SK-N-SH treated with all-trans-retinoic acid at 6 μM for 48 hours (cell line): ENCODE measurements around the gene SPACA5.

Experiments used
- ATAC-seq: fragments of 200-7000 bp; cut with Tn5 transposase; 3 replicates; pipeline ENCODE4 v1.9.1; 2020; ENCODE audit warnings: mild to moderate bottlenecking, moderate library complexity
- ARNTL ChIP-seq: fragments of 450-650 bp; formaldehyde crosslinking; IDR thresholded peaks from 2 replicates; pipeline ENCODE4 v1.5.0; 2020; ENCODE audit warnings: low read depth, mild to moderate bottlenecking, moderate library complexity, borderline replicate concordance
- BACH2 ChIP-seq: fragments of 250-450 bp; sonication (Bioruptor Pico); IDR thresholded peaks from 2 replicates; pipeline ENCODE4 v1.9.0; 2021; ENCODE audit warnings: mild to moderate bottlenecking, borderline replicate concordance
- CSDC2 ChIP-seq: fragments of 250-450 bp; sonication (Bioruptor Pico); IDR thresholded peaks from 2 replicates; pipeline ENCODE4 v1.5.0; 2020; ENCODE audit warnings: mild to moderate bottlenecking, moderate library complexity
- CSRNP3 ChIP-seq: fragments of 250-450 bp; sonication (Bioruptor Pico); IDR thresholded peaks from 2 replicates; pipeline ENCODE4 v1.5.1; 2021; ENCODE audit warnings: mild to moderate bottlenecking, moderate library complexity
- ESRRG ChIP-seq: fragments of 250-450 bp; sonication (Bioruptor Pico); IDR thresholded peaks from 2 replicates; pipeline ENCODE4 v1.6.1; 2021; ENCODE audit warnings: mild to moderate bottlenecking
- ISL1 ChIP-seq: fragments of 250-450 bp; sonication (Bioruptor Pico); IDR thresholded peaks from 2 replicates; pipeline ENCODE4 v2.1.2; 2022; ENCODE audit warnings: mild to moderate bottlenecking, moderate library complexity
- OSR1 ChIP-seq: fragments of 250-450 bp; sonication (Bioruptor Pico); IDR thresholded peaks from 2 replicates; pipeline ENCODE4 v1.8.0; 2022; ENCODE audit warnings: moderate library complexity, mild to moderate bottlenecking, inconsistent platforms
- PATZ1 ChIP-seq: fragments of 250-450 bp; sonication (Bioruptor Pico); IDR thresholded peaks from 2 replicates; pipeline ENCODE4 v1.8.0; 2020; ENCODE audit warnings: mild to moderate bottlenecking, moderate library complexity, borderline replicate concordance
- POU6F1 ChIP-seq: fragments of 250-450 bp; sonication (Bioruptor Pico); IDR thresholded peaks from 2 replicates; pipeline ENCODE4 v1.8.0; 2021; ENCODE audit warnings: low read depth, mild to moderate bottlenecking, moderate library complexity, borderline replicate concordance
- PPARA ChIP-seq: fragments of 250-450 bp; sonication (Bioruptor Pico); IDR thresholded peaks from 2 replicates; pipeline ENCODE4 v1.5.0; 2020; ENCODE audit warnings: mild to moderate bottlenecking, borderline replicate concordance
- RARB ChIP-seq: fragments of 250-450 bp; sonication (Bioruptor Pico); IDR thresholded peaks from 2 replicates; pipeline ENCODE4 v1.8.0; 2021; ENCODE audit warnings: mild to moderate bottlenecking, moderate library complexity
- SNAI2 ChIP-seq: fragments of 250-450 bp; sonication (Bioruptor Pico); IDR thresholded peaks from 2 replicates; pipeline ENCODE4 v1.5.0; 2020; ENCODE audit warnings: mild to moderate bottlenecking, moderate library complexity
- TCF4 ChIP-seq: fragments of 250-450 bp; sonication (Bioruptor Pico); IDR thresholded peaks from 2 replicates; pipeline ENCODE4 v1.8.0; 2021; ENCODE audit warnings: mild to moderate bottlenecking, moderate library complexity, borderline replicate concordance
- TOX ChIP-seq: fragments of 250-450 bp; sonication (Bioruptor Pico); IDR thresholded peaks from 2 replicates; pipeline ENCODE4 v1.8.0; 2021; ENCODE audit warnings: mild to moderate bottlenecking, moderate library complexity, borderline replicate concordance
- TSHZ2 ChIP-seq: fragments of 250-450 bp; sonication (Bioruptor Pico); IDR thresholded peaks from 2 replicates; pipeline ENCODE4 v1.5.0; 2020; ENCODE audit warnings: mild to moderate bottlenecking, moderate library complexity
- ZC3H10 ChIP-seq: fragments of 250-450 bp; sonication (Bioruptor Pico); IDR thresholded peaks from 2 replicates; pipeline ENCODE4 v1.5.1; 2021; ENCODE audit warnings: mild to moderate bottlenecking, moderate library complexity
- ZFP3 ChIP-seq: fragments of 250-450 bp; sonication (Bioruptor Pico); IDR thresholded peaks from 2 replicates; pipeline ENCODE4 v1.5.0; 2020; ENCODE audit warnings: mild to moderate bottlenecking, moderate library complexity
- ZFP30 ChIP-seq: fragments of 450-650 bp; formaldehyde crosslinking; IDR thresholded peaks from 2 replicates; pipeline ENCODE4 v1.5.0; 2022; ENCODE audit warnings: mild to moderate bottlenecking, moderate library complexity
- ZNF565 ChIP-seq: fragments of 450-650 bp; formaldehyde crosslinking; conservative IDR thresholded peaks from 2 replicates; pipeline ENCODE4 v1.5.0; 2020; ENCODE audit warnings: low read depth, mild to moderate bottlenecking, moderate library complexity
- ZNF70 ChIP-seq: fragments of 450-650 bp; formaldehyde crosslinking; IDR thresholded peaks from 2 replicates; pipeline ENCODE4 v1.5.0; 2020; ENCODE audit warnings: mild to moderate bottlenecking, moderate library complexity
- ZNF8 ChIP-seq: fragments of 450-650 bp; formaldehyde crosslinking; IDR thresholded peaks from 2 replicates; pipeline ENCODE4 v1.5.0; 2020; ENCODE audit warnings: mild to moderate bottlenecking, moderate library complexity
- TF ChIP-seq, protein P1 (sequence below): fragments of 250-450 bp; sonication (Bioruptor Pico); IDR thresholded peaks from 2 replicates; pipeline ENCODE4 v1.5.1; 2020; ENCODE audit warnings: low read depth, mild to moderate bottlenecking, moderate library complexity

The SPACA5 gene

DNA sequence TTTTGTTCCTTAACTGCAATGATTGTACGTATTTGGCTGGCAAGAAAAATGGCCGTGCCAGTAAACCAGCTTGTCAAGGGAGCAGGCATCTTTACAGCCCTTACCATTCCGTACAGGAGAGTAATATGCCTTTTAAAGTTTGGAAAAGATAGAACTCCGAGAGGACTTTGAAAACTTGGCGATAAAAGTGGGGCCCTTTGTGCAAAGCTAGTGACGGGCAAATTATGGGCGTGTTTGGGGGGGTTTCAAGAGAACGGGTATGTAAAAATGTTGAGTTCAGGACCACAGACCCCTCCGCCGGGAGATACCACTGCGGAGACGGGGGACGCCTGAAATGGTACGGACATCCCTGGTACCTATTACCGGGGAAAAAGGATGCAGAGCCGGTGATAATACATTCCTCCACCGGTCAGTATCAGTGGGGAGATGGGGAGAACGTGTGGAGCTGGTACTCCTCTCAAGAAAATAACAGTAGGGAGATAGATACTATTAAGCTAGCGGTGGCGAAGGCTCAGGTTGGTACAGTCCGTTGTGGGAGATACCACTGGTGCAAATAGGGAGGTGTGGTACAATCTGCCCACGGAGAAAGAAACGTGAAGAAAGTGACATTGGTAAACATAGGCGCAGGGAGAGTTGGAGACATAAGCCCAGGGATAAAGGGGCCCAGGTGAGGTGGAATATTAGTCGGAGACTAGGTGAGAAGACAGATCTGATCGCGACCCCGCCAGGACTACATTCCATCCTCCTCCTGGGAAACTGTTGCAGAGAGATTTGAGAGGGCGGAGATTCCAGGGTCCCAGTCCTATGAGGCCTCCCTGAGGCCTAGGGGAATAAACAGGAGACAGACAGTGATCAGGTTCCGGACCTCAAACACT is 14.5 kb downstream of the SPACA5 start:
- peak; percentile 87 for ATAC-seq
- TF ChIP-seq, protein P1, sequence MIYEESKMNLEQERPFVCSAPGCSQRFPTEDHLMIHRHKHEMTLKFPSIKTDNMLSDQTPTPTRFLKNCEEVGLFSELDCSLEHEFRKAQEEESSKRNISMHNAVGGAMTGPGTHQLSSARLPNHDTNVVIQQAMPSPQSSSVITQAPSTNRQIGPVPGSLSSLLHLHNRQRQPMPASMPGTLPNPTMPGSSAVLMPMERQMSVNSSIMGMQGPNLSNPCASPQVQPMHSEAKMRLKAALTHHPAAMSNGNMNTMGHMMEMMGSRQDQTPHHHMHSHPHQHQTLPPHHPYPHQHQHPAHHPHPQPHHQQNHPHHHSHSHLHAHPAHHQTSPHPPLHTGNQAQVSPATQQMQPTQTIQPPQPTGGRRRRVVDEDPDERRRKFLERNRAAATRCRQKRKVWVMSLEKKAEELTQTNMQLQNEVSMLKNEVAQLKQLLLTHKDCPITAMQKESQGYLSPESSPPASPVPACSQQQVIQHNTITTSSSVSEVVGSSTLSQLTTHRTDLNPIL (CRISPR knock-in tag), result no peak
- no peak for TF ChIP-seq TCF4 (CRISPR knock-in tag)
- no peak for TF ChIP-seq ZC3H10
- no peak for TF ChIP-seq ISL1
- TF ChIP-seq TSHZ2 (CRISPR knock-in tag), result no peak
- TF ChIP-seq ZFP3 (CRISPR knock-in tag), result no peak
- TF ChIP-seq OSR1 (CRISPR knock-in tag), result no peak
- no peak for TF ChIP-seq ZNF70 (CRISPR knock-in tag)
- TF ChIP-seq RARB (CRISPR knock-in tag), result no peak
- TF ChIP-seq ZFP30 (CRISPR knock-in tag), result no peak
- TF ChIP-seq PATZ1, result no peak
- TF ChIP-seq PPARA (CRISPR knock-in tag), result no peak
- TF ChIP-seq CSRNP3 (CRISPR knock-in tag), result no peak
- no peak for TF ChIP-seq ZNF8 (CRISPR knock-in tag)
- no peak for TF ChIP-seq CSDC2
- no peak for TF ChIP-seq BACH2 (CRISPR knock-in tag)
- no peak for TF ChIP-seq ZNF565 (CRISPR knock-in tag)
- no peak for TF ChIP-seq SNAI2 (CRISPR knock-in tag)
- no peak for TF ChIP-seq ESRRG (CRISPR knock-in tag)
- TF ChIP-seq ARNTL, result no peak
- TF ChIP-seq, all 23 proteins: peak for 0

- ATAC-seq, result no peak
- TF ChIP-seq ISL1 (no peak), PPARA (CRISPR knock-in tag) (no peak), TOX (CRISPR knock-in tag) (no peak), OSR1 (CRISPR knock-in tag) (no peak), ZFP30 (CRISPR knock-in tag) (no peak), RARB (CRISPR knock-in tag) (no peak), ARNTL (no peak), ZFP3 (CRISPR knock-in tag) (no peak), TCF4 (CRISPR knock-in tag) (no peak), ZNF70 (CRISPR knock-in tag) (no peak)
- TF ChIP-seq, protein P1 (CRISPR knock-in tag), result no peak
Observed at GRCh38 chrX:48022100-48022499, 15.3 kb downstream of the SPACA5 start.

GRCh38 chrX:48022738-48023137 is 15.9 kb downstream of the SPACA5 start:
- no peak for ATAC-seq
- TF ChIP-seq OSR1 (CRISPR knock-in tag) (no peak), SNAI2 (CRISPR knock-in tag) (no peak), POU6F1 (CRISPR knock-in tag) (no peak), ZNF8 (CRISPR knock-in tag) (no peak), BACH2 (CRISPR knock-in tag) (no peak), ESRRG (CRISPR knock-in tag) (no peak), TCF4 (CRISPR knock-in tag) (no peak), PATZ1 (no peak), ZFP3 (CRISPR knock-in tag) (no peak), ZC3H10 (no peak)
- TF ChIP-seq, protein P1 (CRISPR knock-in tag), result no peak
